Trophoblast cell (in vitro differentiated cells and primary cell): ENCODE measurements around the gene PTTG2.

Experiments
- DNase-seq, 2 donors: peaks; one replicate each; pipeline ENCODE4 v3.0.0-alpha.2; 2016
- H2AFZ ChIP-seq: 2 replicates; pipeline ENCODE4 v1.6.1; 2013; ENCODE audit warnings: low read length, moderate library complexity, mild to moderate bottlenecking; ENCODE audit not compliant: insufficient read depth, poor library complexity
- H2AK5ac ChIP-seq: 2 replicates; pipeline ENCODE4 v1.6.1; 2013; ENCODE audit warnings: mild to moderate bottlenecking, low read length
- H2BK120ac ChIP-seq: 2 replicates; pipeline ENCODE4 v1.6.1; 2013; ENCODE audit warnings: low read length, mild to moderate bottlenecking, moderate library complexity; ENCODE audit not compliant: insufficient read depth, poor library complexity
- H2BK12ac ChIP-seq: 2 replicates; pipeline ENCODE4 v1.6.1; 2013; ENCODE audit warnings: mild to moderate bottlenecking, low read length, moderate library complexity
- H2BK5ac ChIP-seq: 2 replicates; pipeline ENCODE4 v1.6.1; 2013; ENCODE audit warnings: low read length, low read depth, moderate library complexity, mild to moderate bottlenecking; ENCODE audit not compliant: poor library complexity
- H3K14ac ChIP-seq: 2 replicates; pipeline ENCODE4 v1.6.1; 2013; ENCODE audit warnings: mild to moderate bottlenecking, low read length
- H3K18ac ChIP-seq: 2 replicates; pipeline ENCODE4 v1.6.1; 2013; ENCODE audit warnings: mild to moderate bottlenecking, low read length
- H3K23ac ChIP-seq: 2 replicates; pipeline ENCODE4 v1.6.1; 2013; ENCODE audit warnings: low read length
- H3K27ac ChIP-seq: 2 replicates; pipeline ENCODE4 v1.5.1; 2013; ENCODE audit warnings: low read depth, mild to moderate bottlenecking, inconsistent platforms, low read length, moderate library complexity
- H3K27me3 ChIP-seq: 2 replicates; pipeline ENCODE4 v1.6.1; 2013; ENCODE audit warnings: inconsistent platforms, mild to moderate bottlenecking, low read length, moderate library complexity; ENCODE audit not compliant: insufficient read depth
- H3K36me3 ChIP-seq, 2 experiments: 1 replicate in 1 of 2; 2 replicates in 1 of 2; pipeline ENCODE4 v1.6.1; 2013; ENCODE audit warnings: low read length in 2 of 2, mild to moderate bottlenecking in 2 of 2, moderate library complexity in 1 of 2; ENCODE audit not compliant: insufficient read depth in 2 of 2, control insufficient read depth in 1 of 2
- H3K4ac ChIP-seq: 2 replicates; pipeline ENCODE4 v1.6.1; 2013; ENCODE audit warnings: low read depth, mild to moderate bottlenecking, low read length, moderate library complexity
- H3K4me1 ChIP-seq, 2 experiments: 1 replicate in 1 of 2; 2 replicates in 1 of 2; pipeline ENCODE4 v1.6.1; 2013; ENCODE audit warnings: low read length in 2 of 2, mild to moderate bottlenecking in 2 of 2, moderate library complexity in 1 of 2; ENCODE audit not compliant: insufficient read depth in 2 of 2, control insufficient read depth in 1 of 2
- H3K4me2 ChIP-seq: 2 replicates; pipeline ENCODE4 v1.6.1; 2013; ENCODE audit warnings: inconsistent platforms, mild to moderate bottlenecking, low read length, moderate library complexity
- H3K4me3 ChIP-seq: 2 replicates; pipeline ENCODE4 v1.5.1; 2013; ENCODE audit warnings: mild to moderate bottlenecking, low read depth, low read length, inconsistent platforms
- H3K79me1 ChIP-seq: one replicate; pipeline ENCODE4 v1.6.1; 2013; ENCODE audit warnings: low read length
- H3K79me2 ChIP-seq: 2 replicates; pipeline ENCODE4 v1.6.1; 2013; ENCODE audit warnings: low read length, mild to moderate bottlenecking; ENCODE audit not compliant: control insufficient read depth, insufficient read depth, poor library complexity
- H3K9ac ChIP-seq: 2 replicates; pipeline ENCODE4 v1.6.1; 2013; ENCODE audit warnings: mild to moderate bottlenecking, low read length
- H3K9me3 ChIP-seq: 2 replicates; pipeline ENCODE4 v1.6.1; 2013; ENCODE audit warnings: low read depth, mild to moderate bottlenecking, control low read depth, inconsistent platforms, low read length; ENCODE audit not compliant: insufficient read depth
- H4K12ac ChIP-seq: 2 replicates; pipeline ENCODE4 v1.6.1; 2013; ENCODE audit warnings: low read depth, mild to moderate bottlenecking, low read length, moderate library complexity
- H4K8ac ChIP-seq: 2 replicates; pipeline ENCODE4 v1.6.1; 2013; ENCODE audit warnings: low read depth, mild to moderate bottlenecking, low read length, moderate library complexity
- H4K91ac ChIP-seq: one replicate; pipeline ENCODE4 v1.6.1; 2013; ENCODE audit warnings: low read depth, mild to moderate bottlenecking, low read length, moderate library complexity
- WGBS: extraction: QIAGEN DNeasy Blood & Tissue Kit; methylation state at CpG from one replicate; pipeline ENCODE4 v1.1.7; 2013; ENCODE audit warnings: missing lambda C conversion rate; ENCODE audit not compliant: insufficient read length, insufficient coverage; ENCODE audit errors: extremely low coverage; 5-methylcytosine and 5-hydroxymethylcytosine counted together

Gene PTTG2

DNA sequence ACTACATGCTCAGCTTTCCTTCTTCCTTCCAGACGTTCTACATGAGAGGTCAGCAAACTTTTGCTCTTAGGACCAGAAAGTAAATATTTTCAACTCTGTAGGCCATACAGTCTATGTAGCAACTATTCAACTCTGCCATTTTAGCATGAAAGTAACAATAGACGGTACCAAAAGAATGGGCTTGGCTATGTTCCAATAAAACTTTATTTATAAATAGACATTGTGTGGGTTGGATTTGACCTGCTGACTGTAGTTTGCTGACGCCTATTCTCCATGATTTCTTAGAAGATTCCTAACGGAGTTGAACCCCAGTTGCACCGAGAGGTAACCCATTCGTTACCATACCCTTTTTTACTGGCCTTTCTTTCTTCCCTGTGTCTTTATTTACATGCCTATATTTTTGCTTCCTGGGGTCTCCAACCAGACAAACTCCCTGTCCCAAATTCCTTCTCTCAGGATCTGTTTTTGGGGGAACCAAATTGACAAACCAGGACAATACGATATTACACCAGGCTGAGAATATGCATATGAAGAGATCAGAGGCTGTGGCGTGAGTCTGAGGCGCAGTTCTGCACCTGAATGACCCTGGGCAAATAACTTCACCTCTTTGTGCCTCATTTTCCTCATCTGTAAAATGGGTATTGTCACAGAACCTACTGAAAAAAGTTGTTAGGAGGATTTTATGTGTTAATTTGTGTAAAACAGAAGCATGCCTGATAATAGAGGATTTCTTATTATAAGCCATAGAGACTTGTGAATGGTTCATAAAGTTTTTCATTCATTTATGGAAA, 10.4 kb upstream of the PTTG2 start:
- Histone ChIP-seq H3K4me3 (no peak overlapping the region), H3K36me3 (no peaks in the 10 kb centered on the region), H3K4me1 (no peaks in the 10 kb centered on the region), H2BK12ac (no peak overlapping the region), H3K23ac (no peak overlapping the region), H3K4ac (no peak overlapping the region), H4K8ac (no peak overlapping the region), H2BK5ac (no peak overlapping the region), H3K27me3 (no peaks in the 10 kb centered on the region), H2BK120ac (no peak overlapping the region), H3K4me2 (no peak overlapping the region), H3K79me2 (no peaks in the 10 kb centered on the region), H3K79me1 (no peaks in the 10 kb centered on the region), H3K9ac (no peak overlapping the region), H3K14ac (no peak overlapping the region), H3K27ac (no peak overlapping the region), H2AK5ac (no peak overlapping the region), H2AFZ (no peak overlapping the region), H3K9me3 (no peaks in the 10 kb centered on the region), H4K91ac (no peak overlapping the region), H3K18ac (no peak overlapping the region), H4K12ac (no peak overlapping the region)
- no peak for DNase-seq
- no CpG with 5 or more reads among the region's 9 CpGs for WGBS

DNA sequence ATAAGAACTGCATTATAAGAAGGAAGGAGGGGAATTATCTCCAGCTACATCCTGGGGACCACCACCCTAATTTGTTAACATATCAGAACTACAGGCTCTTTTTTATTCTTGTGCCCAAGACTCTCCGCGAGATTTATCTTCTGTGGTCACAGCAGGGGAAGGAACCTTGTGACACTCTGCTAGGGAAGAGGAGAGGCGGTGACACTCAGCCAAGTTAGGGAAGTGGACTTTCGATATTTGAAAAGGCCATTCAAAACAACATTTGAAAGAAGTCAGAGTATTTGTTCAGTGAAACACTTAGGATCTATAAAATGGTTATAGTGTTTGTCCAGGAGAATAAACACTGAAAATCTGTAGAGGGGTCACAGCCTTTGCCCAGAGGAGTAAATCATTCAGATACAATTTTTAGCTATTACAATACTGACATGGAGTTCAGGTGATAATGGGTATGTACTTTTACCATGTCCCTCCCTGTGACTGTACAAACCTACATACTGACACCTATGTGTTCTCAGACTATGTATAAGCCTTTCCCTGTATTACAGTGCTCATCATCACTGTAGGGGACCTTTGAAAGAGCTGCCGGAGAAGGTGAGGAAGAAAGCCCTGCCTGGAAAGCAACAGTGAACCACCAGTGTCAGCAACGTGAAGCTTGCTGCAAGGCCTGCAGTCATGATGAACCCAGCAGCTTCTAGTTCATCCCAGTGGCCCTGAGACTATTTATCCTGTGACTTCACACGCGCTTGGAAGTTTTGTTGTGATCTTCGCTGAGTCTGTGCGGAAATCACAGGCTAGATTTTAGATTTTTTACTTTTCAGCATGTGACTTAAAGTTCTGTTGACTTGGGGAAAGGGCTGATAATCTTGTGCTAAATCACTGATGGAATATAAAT, 8.5 kb upstream of the PTTG2 start:
- no peak overlapping the region for H2AK5ac ChIP-seq
- WGBS: no CpG with 5 or more reads among the region's 10 CpGs

DNA sequence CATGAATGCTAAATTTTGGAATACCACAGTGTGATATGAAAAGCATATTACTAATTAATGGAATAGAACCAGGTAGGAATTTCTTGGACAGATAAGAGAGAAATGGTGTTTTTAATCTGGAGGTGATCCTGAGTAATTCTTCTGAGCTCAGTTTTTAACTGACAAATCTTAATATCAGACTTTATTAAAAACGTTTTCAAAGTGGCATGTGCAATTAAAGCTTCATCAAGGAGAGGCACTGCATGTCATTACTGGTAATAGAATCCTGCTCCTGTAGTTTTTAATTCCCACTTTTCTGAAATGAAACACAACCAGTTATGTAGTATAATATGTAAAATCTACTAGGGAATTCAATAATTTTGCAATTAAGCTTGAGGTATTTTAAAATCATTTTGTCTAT, 7.0 kb upstream of the PTTG2 start:
- Histone ChIP-seq H2BK120ac (no peak overlapping the region), H3K23ac (no peak overlapping the region), H2BK12ac (no peak overlapping the region), H3K9ac (no peak overlapping the region), H3K4ac (no peak overlapping the region), H4K12ac (no peak overlapping the region), H4K8ac (no peak overlapping the region), H3K27me3 (no peaks in the 10 kb centered on the region), H3K4me2 (no peak overlapping the region), H3K18ac (no peak overlapping the region), H3K4me1 (no peaks in the 10 kb centered on the region), H2AK5ac (no peak overlapping the region), H3K79me2 (no peaks in the 10 kb centered on the region), H3K36me3 (no peaks in the 10 kb centered on the region), H3K9me3 (no peaks in the 10 kb centered on the region), H2BK5ac (no peak overlapping the region), H4K91ac (no peak overlapping the region), H3K14ac (no peak overlapping the region), H3K79me1 (no peaks in the 10 kb centered on the region), H3K27ac (no peak overlapping the region), H3K4me3 (no peak overlapping the region), H2AFZ (no peak overlapping the region)
- no CpG with 5 or more reads among the region's 1 CpG for WGBS
- no peak for DNase-seq

More for the DNA sequence above, 8.5 kb upstream of the PTTG2 start:
- no peak overlapping the region for H4K91ac ChIP-seq
- H3K4ac ChIP-seq: no peak overlapping the region
- H3K4me3 ChIP-seq: no peak overlapping the region
- no peaks in the 10 kb centered on the region for H3K27me3 ChIP-seq
- H3K27ac ChIP-seq: no peak overlapping the region
- H4K8ac ChIP-seq: no peak overlapping the region
- H4K12ac ChIP-seq: no peak overlapping the region
- no peaks in the 10 kb centered on the region for H3K79me1 ChIP-seq
- H3K9me3 ChIP-seq: no peaks in the 10 kb centered on the region
- H3K36me3 ChIP-seq: no peaks in the 10 kb centered on the region
- no peak overlapping the region for H2AFZ ChIP-seq
- H3K79me2 ChIP-seq: no peaks in the 10 kb centered on the region
- no peak for DNase-seq
- H3K18ac ChIP-seq: no peak overlapping the region
- no peak overlapping the region for H2BK120ac ChIP-seq
- no peak overlapping the region for H2BK12ac ChIP-seq
- no peak overlapping the region for H2BK5ac ChIP-seq
- no peaks in the 10 kb centered on the region for H3K4me1 ChIP-seq
- H3K23ac ChIP-seq: no peak overlapping the region
- no peak overlapping the region for H3K9ac ChIP-seq
- no peak overlapping the region for H3K14ac ChIP-seq
- H3K4me2 ChIP-seq: no peak overlapping the region

- Histone ChIP-seq H3K23ac (no peak overlapping the region), H3K79me2 (no peaks in the 10 kb centered on the region), H4K12ac (no peak overlapping the region), H2AFZ (no peak overlapping the region), H3K4ac (no peak overlapping the region), H3K79me1 (no peaks in the 10 kb centered on the region), H2AK5ac (no peak overlapping the region), H2BK12ac (no peak overlapping the region), H3K4me3 (no peak overlapping the region), H3K27me3 (no peaks in the 10 kb centered on the region), H3K18ac (no peak overlapping the region), H2BK5ac (no peak overlapping the region), H2BK120ac (no peak overlapping the region), H3K36me3 (no peaks in the 10 kb centered on the region), H4K8ac (no peak overlapping the region), H3K4me2 (no peak overlapping the region), H3K4me1 (no peaks in the 10 kb centered on the region), H3K9ac (no peak overlapping the region), H4K91ac (no peak overlapping the region), H3K9me3 (no peaks in the 10 kb centered on the region), H3K14ac (no peak overlapping the region), H3K27ac (no peak overlapping the region)
- WGBS: no CpG with 5 or more reads among the region's 7 CpGs
- no peak for DNase-seq
Measured at GRCh38 chr4:37953620-37954293, 6.4 kb upstream of the PTTG2 start.
